Measurements from ENCODE around the gene RMDN3. TPM values are rescaled to one million over a fixed set of nuclear protein-coding genes. Genes with fewer than 3 reads are reported as not detected.

The RMDN3 gene
- total and polyA plus RNA-seq, 2 donors from 2014 or later, result 34.9 to 38.2 TPM

- Histone ChIP-seq H3K4me1 (ENCODE audit: control insufficient read depth in 2 of 3, insufficient read depth in 2 of 3, low read depth in 1 of 3, low read length in 3 of 3) (peaks cover 5 to 34% (median 26%) of the 10 kb centered on the region in 3 donors), H3K27ac (ENCODE audit: low read depth in 2 of 2, low read length in 2 of 2) (peak overlapping the region; percentile 38 to 45)
- no peak for FAIRE-seq
Measured at GRCh38 chr15:40785814-40786213, 30.8 kb upstream of the RMDN3 start.

GRCh38 chr15:40785164-40785563, 30.1 kb upstream of the RMDN3 start:
- DNase-seq (no peak), FAIRE-seq (no peak)
- H3K36me3 ChIP-seq (ENCODE audit: control insufficient read depth in 2 of 3, insufficient read depth in 3 of 3, low read length in 3 of 3), result no peaks in the 10 kb centered on the region
- H3K27me3 ChIP-seq (ENCODE audit: control insufficient read depth, insufficient read depth, low read length), result no peaks in the 10 kb centered on the region
- H3K27ac ChIP-seq (ENCODE audit: low read depth in 2 of 2, low read length in 2 of 2), result peak overlapping the region; percentile 38 to 45
- intact Hi-C loops (cut with DNase I), result no loop called here
- no peak overlapping the region for H3K4me3 ChIP-seq (ENCODE audit: low read length in 3 of 3)
- TF ChIP-seq CTCF (IDR thresholded peaks at IDR 0.05; ENCODE audit: borderline replicate concordance, extremely low read depth, insufficient read depth), result no peak
- H3K9ac ChIP-seq (ENCODE audit: low read length in 3 of 3), result peak overlapping the region in 1 of 3 donors; percentile 6
- H3K9me3 ChIP-seq (ENCODE audit: control insufficient read depth in 2 of 3, insufficient read depth in 1 of 3, low read length in 3 of 3), result no peaks in the 10 kb centered on the region
- peaks cover 5 to 34% (median 26%) of the 10 kb centered on the region in 3 donors for H3K4me1 ChIP-seq (ENCODE audit: control insufficient read depth in 2 of 3, insufficient read depth in 2 of 3, low read depth in 1 of 3, low read length in 3 of 3)

More at GRCh38 chr15:40785814-40786213, 30.8 kb upstream of the RMDN3 start:
- intact Hi-C loops (cut with DNase I), result no loop called here
- H3K36me3 ChIP-seq (ENCODE audit: control insufficient read depth in 2 of 3, insufficient read depth in 3 of 3, low read length in 3 of 3), result no peaks in the 10 kb centered on the region
- no peak overlapping the region for H3K4me3 ChIP-seq (ENCODE audit: low read length in 3 of 3)
- no peaks in the 10 kb centered on the region for H3K27me3 ChIP-seq (ENCODE audit: control insufficient read depth, insufficient read depth, low read length)
- no peaks in the 10 kb centered on the region for H3K9me3 ChIP-seq (ENCODE audit: control insufficient read depth in 2 of 3, insufficient read depth in 1 of 3, low read length in 3 of 3)
- DNase-seq, result no peak
- no peak for TF ChIP-seq CTCF (IDR thresholded peaks at IDR 0.05; ENCODE audit: borderline replicate concordance, extremely low read depth, insufficient read depth)
- peak overlapping the region in 1 of 3 donors; percentile 6 for H3K9ac ChIP-seq (ENCODE audit: low read length in 3 of 3)

DNA sequence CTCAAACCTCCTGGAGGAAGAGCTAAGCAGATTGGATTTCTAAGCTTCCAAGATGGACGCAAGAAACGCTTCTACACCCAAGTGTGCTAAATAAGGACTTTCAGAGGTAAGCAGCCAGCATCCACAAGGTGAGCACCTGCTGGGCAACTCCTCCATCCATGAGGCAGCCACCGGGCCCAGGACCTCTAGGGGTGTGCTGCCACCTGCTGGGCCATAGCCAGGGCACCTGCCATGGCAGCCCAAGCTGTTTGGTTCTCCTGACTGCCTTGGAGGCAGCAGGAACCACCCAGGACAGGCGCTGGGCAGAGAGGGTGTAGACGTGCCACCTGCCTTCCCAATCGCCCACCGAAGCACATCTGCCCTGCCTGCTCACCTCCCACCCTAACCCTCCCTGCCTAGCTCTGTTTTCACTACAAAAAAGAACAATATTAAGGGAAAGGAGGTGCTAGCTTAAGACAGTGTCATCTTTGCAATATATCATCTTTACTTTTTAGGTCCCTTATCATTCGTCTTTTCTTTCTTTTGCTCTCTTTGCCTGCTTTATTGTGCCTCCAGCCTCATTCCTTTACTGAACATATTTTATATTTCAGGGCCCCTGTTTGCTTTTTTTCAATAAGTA, 27.7 kb upstream of the RMDN3 start:
- H3K4me1 ChIP-seq (ENCODE audit: control insufficient read depth in 2 of 3, insufficient read depth in 2 of 3, low read depth in 1 of 3, low read length in 3 of 3), result peaks cover 1 to 26% (median 16%) of the 10 kb centered on the region in 3 donors
- FAIRE-seq, result no peak
- peak; percentile 84 for TF ChIP-seq CTCF (IDR thresholded peaks at IDR 0.05; ENCODE audit: borderline replicate concordance, extremely low read depth, insufficient read depth)

More for the DNA sequence above, 27.7 kb upstream of the RMDN3 start:
- peaks cover 0 to 15% (median 9%) of the 10 kb centered on the region in 3 donors for H3K36me3 ChIP-seq (ENCODE audit: control insufficient read depth in 2 of 3, insufficient read depth in 3 of 3, low read length in 3 of 3)
- peak; percentile 82 to 91 (median 84) for DNase-seq
- no peaks in the 10 kb centered on the region for H3K9me3 ChIP-seq (ENCODE audit: control insufficient read depth in 2 of 3, insufficient read depth in 1 of 3, low read length in 3 of 3)
- H3K27me3 ChIP-seq (ENCODE audit: control insufficient read depth, insufficient read depth, low read length), result no peaks in the 10 kb centered on the region
- intact Hi-C loops (cut with DNase I), result no loop called here
- H3K9ac ChIP-seq (ENCODE audit: low read length in 3 of 3), result no peak overlapping the region
- H3K27ac ChIP-seq (ENCODE audit: low read depth in 2 of 2, low read length in 2 of 2), result no peak overlapping the region
- H3K4me3 ChIP-seq (ENCODE audit: low read length in 3 of 3), result no peak overlapping the region

All from kidney (tissue), 14 donors.